CD14-positive monocyte (primary cell): ENCODE data around the gene PTPRN2. TPM values are rescaled to one million over a fixed set of nuclear protein-coding genes. Genes with fewer than 3 reads are reported as not detected.

Experiments
- DNase-seq, 3 donors: peaks; one replicate each; pipeline ENCODE4 v3.0.0-alpha.2; 2011 to 2022
- H2AFZ ChIP-seq: 2 replicates; pipeline ENCODE4 v1.6.0; 2012; ENCODE audit warnings: mild to moderate bottlenecking, low read depth, low read length, inconsistent platforms; ENCODE audit not compliant: insufficient read depth, poor library complexity, severe bottlenecking
- H3K27ac ChIP-seq, 2 donors: 1 replicate in 1 of 2; 2 replicates in 1 of 2; pipeline ENCODE4 v1.5.1; 2012 to 2013; ENCODE audit warnings: low read length in 2 of 2, control low read depth in 1 of 2, inconsistent platforms in 1 of 2, low read depth in 1 of 2, mild to moderate bottlenecking in 1 of 2
- H3K27me3 ChIP-seq, 2 donors: one replicate each; pipeline versions ENCODE4 v1.6.0 to v1.6.1; 2011 to 2013; ENCODE audit warnings: low read length in 2 of 2; ENCODE audit not compliant: control insufficient read depth in 2 of 2, insufficient read depth in 2 of 2
- H3K36me3 ChIP-seq, 2 donors: replicated peaks in 1 of 2; 1 replicate in 1 of 2; 2 replicates in 1 of 2; pipeline versions ENCODE4 v1.5.1 to v1.6.1; 2012 to 2013; ENCODE audit warnings: low read length in 2 of 2, control low read depth in 1 of 2, inconsistent platforms in 1 of 2, mild to moderate bottlenecking in 1 of 2; ENCODE audit not compliant: insufficient read depth in 2 of 2, control insufficient read depth in 1 of 2
- H3K4me1 ChIP-seq, 2 donors: 1 replicate in 1 of 2; 2 replicates in 1 of 2; pipeline versions ENCODE4 v1.5.1 to v1.6.1; 2012 to 2013; ENCODE audit warnings: low read length in 2 of 2, control low read depth in 1 of 2, inconsistent platforms in 1 of 2, mild to moderate bottlenecking in 1 of 2, moderate library complexity in 1 of 2; ENCODE audit not compliant: insufficient read depth in 2 of 2, control insufficient read depth in 1 of 2
- H3K4me2 ChIP-seq: replicated peaks from 2 replicates; pipeline ENCODE3; 2012; ENCODE audit warnings: low read length, moderate library complexity, mild to moderate bottlenecking; ENCODE audit not compliant: poor library complexity, severe bottlenecking; ENCODE audit errors: extremely low read depth
- H3K4me3 ChIP-seq, 3 experiments: fragments of 200-600 bp in 1 of 3; sonication (generic) in 1 of 3; replicated peaks in 1 of 3; 1 replicate in 2 of 3; 2 replicates in 1 of 3; pipeline ENCODE4 v1.5.1; 2011 to 2013; ENCODE audit warnings: low read length in 3 of 3, mild to moderate bottlenecking in 3 of 3, control low read depth in 2 of 3, low read depth in 2 of 3, inconsistent platforms in 1 of 3, moderate library complexity in 1 of 3
- H3K79me2 ChIP-seq: 2 replicates; pipeline ENCODE4 v1.6.0; 2012; ENCODE audit warnings: mild to moderate bottlenecking, control low read depth, inconsistent platforms, low read length, moderate library complexity; ENCODE audit not compliant: insufficient read depth
- H3K9ac ChIP-seq: 2 replicates; pipeline ENCODE4 v1.6.0; 2017; ENCODE audit warnings: low read length, mild to moderate bottlenecking; ENCODE audit not compliant: insufficient read depth, poor library complexity, severe bottlenecking
- H3K9me3 ChIP-seq, 2 donors: replicated peaks in 1 of 2; 1 replicate in 1 of 2; 2 replicates in 1 of 2; pipeline versions ENCODE4 v1.5.1 to v1.6.1; 2012 to 2013; ENCODE audit warnings: low read length in 2 of 2, control low read depth in 1 of 2; ENCODE audit not compliant: control insufficient read depth in 1 of 2, insufficient read depth in 1 of 2
- H4K20me1 ChIP-seq: 2 replicates; pipeline ENCODE4 v1.6.0; 2012; ENCODE audit warnings: mild to moderate bottlenecking, low read length, control low read depth, moderate library complexity; ENCODE audit not compliant: insufficient read depth
- H3K27ac Mint-ChIP-seq, 7 donors: one replicate each; pipeline ENCODE4 v1.8.0; 2020; ENCODE audit warnings: mild to moderate bottlenecking in 7 of 7, mixed read lengths in 7 of 7, moderate library complexity in 6 of 7, inconsistent platforms in 2 of 7
- H3K27me3 Mint-ChIP-seq, 3 donors: one replicate each; pipeline ENCODE4 v1.8.0; 2021 to 2022; ENCODE audit warnings: low read depth in 3 of 3, mild to moderate bottlenecking in 3 of 3, mixed read lengths in 3 of 3, moderate library complexity in 3 of 3, inconsistent platforms in 1 of 3
- H3K36me3 Mint-ChIP-seq, 2 donors: one replicate each; pipeline ENCODE4 v1.8.0; 2020; ENCODE audit warnings: mixed read lengths in 2 of 2, inconsistent platforms in 1 of 2, mild to moderate bottlenecking in 1 of 2
- H3K4me1 Mint-ChIP-seq: one replicate; pipeline ENCODE4 v1.8.0; 2020; ENCODE audit warnings: mild to moderate bottlenecking, mixed read lengths
- H3K4me3 Mint-ChIP-seq, 2 donors: one replicate each; pipeline ENCODE4 v1.8.0; 2020; ENCODE audit warnings: mild to moderate bottlenecking in 2 of 2, mixed read lengths in 2 of 2, moderate library complexity in 1 of 2
- H3K9me3 Mint-ChIP-seq, 7 donors: one replicate each; pipeline ENCODE4 v1.8.0; 2020 to 2022; ENCODE audit warnings: mixed read lengths in 7 of 7, mild to moderate bottlenecking in 6 of 7, moderate library complexity in 6 of 7, inconsistent platforms in 2 of 7
- CTCF ChIP-seq: fragments of 200-600 bp; IDR thresholded peaks from one replicate; pipeline ENCODE4 v1.8.0; 2022; ENCODE audit warnings: antibody characterized with exemption, mild to moderate bottlenecking
- WGBS: methylation state at CpG from one replicate; pipeline ENCODE4 v1.1.5; 2013; ENCODE audit warnings: missing lambda C conversion rate; ENCODE audit not compliant: insufficient coverage; 5-methylcytosine and 5-hydroxymethylcytosine counted together
- intact Hi-C, 2 donors: fragments of 100-400 bp; cut with micrococcal nuclease; formaldehyde crosslinking; loops; one replicate each; pipeline versions ENCODE4 v1.15.0 to v1.15.1; 2023
- polyA plus RNA-seq, 3 donors: library from polyadenylated mRNA; depleted of rRNA in 1 of 3; unstranded in 2 of 3; stranded (reverse) in 1 of 3; fragments of 300-500 nt in 2 of 3; fragments of >200 nt in 1 of 3; fragmentation: Illumina TruSeq in 2 of 3; gene quantifications; 1 replicate in 2 of 3; 2 replicates in 1 of 3; pipeline ENCODE4 v1.2.3, GENCODE V29; 2012 to 2021

PTPRN2 gene
- polyA plus RNA-seq, 3 donors, result 0.25 to 1.4 (median 0.97) TPM

DNA sequence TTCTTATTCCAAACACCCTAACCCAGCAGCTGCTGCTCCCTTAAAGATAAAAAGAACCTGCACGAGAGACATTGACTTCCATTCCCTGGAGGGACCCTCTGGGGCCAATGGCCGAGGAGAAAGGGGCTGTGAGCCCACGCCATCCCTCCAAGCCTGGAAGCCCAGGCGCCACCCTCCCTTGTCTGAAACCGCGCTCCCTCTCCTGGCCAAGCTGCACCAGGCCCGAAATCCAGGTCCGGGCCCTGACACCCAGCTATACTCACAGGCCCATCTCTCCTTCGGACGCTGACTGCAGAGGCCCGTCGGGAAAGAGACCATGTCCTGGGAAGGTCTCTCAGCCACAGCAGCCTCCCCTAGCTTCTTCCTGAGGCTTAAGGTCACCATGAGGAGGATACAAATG lies 196.5 kb downstream of the PTPRN2 start:
- H3K4me3 Mint-ChIP-seq, result no peak overlapping the region
- WGBS, result 88% methylated on average over 3 of the region's 12 CpGs
- no peaks in the 10 kb centered on the region for H3K4me1 ChIP-seq
- no peak overlapping the region for H3K27ac Mint-ChIP-seq
- TF ChIP-seq CTCF, result no peak
- no peak overlapping the region for H3K27ac ChIP-seq
- H3K27me3 ChIP-seq, result no peaks in the 10 kb centered on the region
- H3K4me2 ChIP-seq, result no peak overlapping the region
- H3K36me3 ChIP-seq, result no peaks in the 10 kb centered on the region
- H3K4me3 ChIP-seq, result no peak overlapping the region
- H3K79me2 ChIP-seq, result no peaks in the 10 kb centered on the region
- H2AFZ ChIP-seq, result no peak overlapping the region
- no peaks in the 10 kb centered on the region for H3K36me3 Mint-ChIP-seq
- intact Hi-C loops, result no loop called here
- H3K27me3 Mint-ChIP-seq, result peaks cover 0 to 2% (median 0%) of the 10 kb centered on the region in 3 donors
- no peak for DNase-seq
- H4K20me1 ChIP-seq, result no peaks in the 10 kb centered on the region
- no peaks in the 10 kb centered on the region for H3K4me1 Mint-ChIP-seq
- H3K9ac ChIP-seq, result no peak overlapping the region
- H3K9me3 Mint-ChIP-seq, result peaks cover 0 to 5% (median 0%) of the 10 kb centered on the region in 7 donors
- peaks cover 0 to 3% of the 10 kb centered on the region in 2 donors for H3K9me3 ChIP-seq

- no peaks in the 10 kb centered on the region for H3K79me2 ChIP-seq
- peaks cover 0 to 5% (median 0%) of the 10 kb centered on the region in 7 donors for H3K9me3 Mint-ChIP-seq
- H3K4me1 Mint-ChIP-seq, result no peaks in the 10 kb centered on the region
- H3K36me3 ChIP-seq, result no peaks in the 10 kb centered on the region
- no peaks in the 10 kb centered on the region for H3K36me3 Mint-ChIP-seq
- no peaks in the 10 kb centered on the region for H4K20me1 ChIP-seq
- H3K27ac ChIP-seq, result no peak overlapping the region
- no peak overlapping the region for H3K4me3 Mint-ChIP-seq
- intact Hi-C loops, result no loop called here
- H3K27me3 ChIP-seq, result no peaks in the 10 kb centered on the region
- peaks cover 0 to 4% (median 1%) of the 10 kb centered on the region in 3 donors for H3K27me3 Mint-ChIP-seq
- WGBS, result 92% methylated on average over 16 of the region's 16 CpGs
- no peak overlapping the region for H3K27ac Mint-ChIP-seq
- no peak for TF ChIP-seq CTCF
- H2AFZ ChIP-seq, result no peak overlapping the region
- H3K4me3 ChIP-seq, result no peak overlapping the region
- no peaks in the 10 kb centered on the region for H3K9me3 ChIP-seq
- no peak for DNase-seq
- no peak overlapping the region for H3K9ac ChIP-seq
- H3K4me1 ChIP-seq, result no peaks in the 10 kb centered on the region
- H3K4me2 ChIP-seq, result no peak overlapping the region
These were observed 197.2 kb downstream of the PTPRN2 start for GRCh38 chr7:158390460-158390859.
